Activated T-cell treated with anti-CD3 and anti-CD28 coated beads for 4 hours (primary cell): ENCODE data around the gene BSG.
"Not testable (repeated sequence)": the region's sequence is repeated elsewhere in the genome, so short reads cannot be mapped to it uniquely, and the experiment has no call there.

Experiments used
- DNase-seq: peaks from one replicate; pipeline ENCODE4 v3.0.0-alpha.2; 2020

The BSG gene

GRCh38 chr19:589693-590395, 17.4 kb downstream of the BSG start, which contains the start of gene HCN2:
Gene HCN2 (plus strand): TSS chr19:589881. CDS start chr19:589946, 65 bp downstream.
- DNase-seq = no peak

- DNase-seq = no peak
Observed at GRCh38 chr19:590396-590745, 18.0 kb downstream of the BSG start.

GRCh38 chr19:590750-591098, 18.3 kb downstream of the BSG start:
- no peak for DNase-seq

GRCh38 chr19:591099-591958, 18.9 kb downstream of the BSG start:
- DNase-seq = no peak

GRCh38 chr19:592101-592500, 19.7 kb downstream of the BSG start:
- no peak for DNase-seq

- DNase-seq = no peak
Observed at GRCh38 chr19:593055-593454, 20.7 kb downstream of the BSG start.

- DNase-seq = no peak
Observed at GRCh38 chr19:593505-593904, 21.1 kb downstream of the BSG start.

- DNase-seq = no peak
Observed at GRCh38 chr19:594265-594870, 22.0 kb downstream of the BSG start.

GRCh38 chr19:595326-596262, 23.2 kb downstream of the BSG start:
- DNase-seq = no peak

GRCh38 chr19:596263-596655, 23.9 kb downstream of the BSG start:
- no peak for DNase-seq

GRCh38 chr19:597406-598315, 25.3 kb downstream of the BSG start:
- DNase-seq = no peak

GRCh38 chr19:601310-601709, 28.9 kb downstream of the BSG start:
- DNase-seq = no peak

- DNase-seq = no peak
Observed at GRCh38 chr19:601790-602189, 29.4 kb downstream of the BSG start.

GRCh38 chr19:602391-603301, 30.2 kb downstream of the BSG start:
- no peak for DNase-seq

GRCh38 chr19:603302-603639, 30.9 kb downstream of the BSG start:
- DNase-seq = not testable (repeated sequence)

GRCh38 chr19:603779-604178, 31.4 kb downstream of the BSG start:
- DNase-seq = not testable (repeated sequence)

GRCh38 chr19:604355-604754, 32.0 kb downstream of the BSG start:
- no peak for DNase-seq

- not testable (repeated sequence) for DNase-seq
Observed at GRCh38 chr19:605061-605971, 32.9 kb downstream of the BSG start.

- no peak for DNase-seq
Observed at GRCh38 chr19:607301-608154, 35.1 kb downstream of the BSG start.
